Parathyroid adenoma (tissue), 2 donors: Measurements from ENCODE around the gene PPP1R1A.

ENCODE experiments used
- H2AFZ ChIP-seq: fragments of 300-600 bp; sonication (generic); one replicate; pipeline ENCODE4 v1.7.0; 2017; ENCODE audit warnings: antibody characterized with exemption, mild to moderate bottlenecking
- H3K27ac ChIP-seq: fragments of 300-600 bp; sonication (generic); one replicate; pipeline ENCODE4 v1.7.0; 2017
- H3K27me3 ChIP-seq: fragments of 300-600 bp; sonication (generic); one replicate; pipeline ENCODE4 v1.7.0; 2017; ENCODE audit warnings: low read length; ENCODE audit not compliant: control insufficient read depth, insufficient read depth
- H3K36me3 ChIP-seq: fragments of 300-600 bp; sonication (generic); one replicate; pipeline ENCODE4 v1.7.0; 2017; ENCODE audit warnings: low read length; ENCODE audit not compliant: control insufficient read depth, insufficient read depth
- H3K4me1 ChIP-seq: fragments of 300-600 bp; sonication (generic); one replicate; pipeline ENCODE4 v1.7.0; 2017; ENCODE audit warnings: control low read depth
- H3K4me2 ChIP-seq: fragments of 300-600 bp; sonication (generic); one replicate; pipeline ENCODE4 v1.7.0; 2017; ENCODE audit warnings: low read length
- H3K4me3 ChIP-seq: fragments of 300-600 bp; sonication (generic); one replicate; pipeline ENCODE4 v1.7.0; 2017; ENCODE audit warnings: low read depth, low read length
- H3K79me2 ChIP-seq: fragments of 300-600 bp; sonication (generic); one replicate; pipeline ENCODE4 v1.7.0; 2017; ENCODE audit warnings: control low read depth
- H3K9ac ChIP-seq: fragments of 300-600 bp; sonication (generic); one replicate; pipeline ENCODE4 v1.7.0; 2017; ENCODE audit warnings: mild to moderate bottlenecking
- H3K9me3 ChIP-seq: fragments of 300-600 bp; sonication (generic); one replicate; pipeline ENCODE4 v1.7.0; 2017; ENCODE audit warnings: low read length; ENCODE audit not compliant: control insufficient read depth
- CTCF ChIP-seq: fragments of 300-600 bp; sonication (generic); IDR thresholded peaks from one replicate; pipeline ENCODE4 v1.7.0; 2017; ENCODE audit warnings: antibody characterized with exemption, mild to moderate bottlenecking
- donor health status: primary hyperparathyroidism.

Gene PPP1R1A

GRCh38 chr12:54555670-54556257 lies 32.7 kb downstream of the PPP1R1A start:
- no peak overlapping the region for H3K4me2 ChIP-seq
- TF ChIP-seq CTCF: no peak
- H3K79me2 ChIP-seq: no peaks in the 10 kb centered on the region
- no peak overlapping the region for H2AFZ ChIP-seq
- H3K27me3 ChIP-seq: peaks cover 4% of the 10 kb centered on the region
- no peaks in the 10 kb centered on the region for H3K9me3 ChIP-seq
- H3K36me3 ChIP-seq: no peaks in the 10 kb centered on the region
- H3K27ac ChIP-seq: no peak overlapping the region
- no peak overlapping the region for H3K4me3 ChIP-seq
- H3K4me1 ChIP-seq: peaks cover 5% of the 10 kb centered on the region
- no peak overlapping the region for H3K9ac ChIP-seq

GRCh38 chr12:54549774-54550451 lies 38.5 kb downstream of the PPP1R1A start:
- Histone ChIP-seq H3K36me3 (no peaks in the 10 kb centered on the region), H3K27me3 (no peaks in the 10 kb centered on the region), H3K4me2 (peak overlapping the region; percentile 96), H3K9me3 (no peaks in the 10 kb centered on the region), H3K79me2 (no peaks in the 10 kb centered on the region), H2AFZ (peak overlapping the region; percentile 100), H3K4me1 (peaks cover 9% of the 10 kb centered on the region), H3K4me3 (peak overlapping the region; percentile 59), H3K9ac (no peak overlapping the region), H3K27ac (peak overlapping the region; percentile 38)
- TF ChIP-seq CTCF: no peak

- no peak overlapping the region for H2AFZ ChIP-seq
- peaks cover 9% of the 10 kb centered on the region for H3K4me1 ChIP-seq
- no peak for TF ChIP-seq CTCF
- no peak overlapping the region for H3K4me2 ChIP-seq
- no peaks in the 10 kb centered on the region for H3K79me2 ChIP-seq
- H3K27ac ChIP-seq: no peak overlapping the region
- no peaks in the 10 kb centered on the region for H3K27me3 ChIP-seq
- H3K4me3 ChIP-seq: no peak overlapping the region
- no peaks in the 10 kb centered on the region for H3K36me3 ChIP-seq
- no peak overlapping the region for H3K9ac ChIP-seq
- no peaks in the 10 kb centered on the region for H3K9me3 ChIP-seq
These were observed 41.9 kb downstream of the PPP1R1A start for GRCh38 chr12:54546511-54546910.

- H3K79me2 ChIP-seq: no peaks in the 10 kb centered on the region
- H3K27ac ChIP-seq: no peak overlapping the region
- no peak overlapping the region for H2AFZ ChIP-seq
- H3K4me1 ChIP-seq: peaks cover 1% of the 10 kb centered on the region
- no peak for TF ChIP-seq CTCF
- H3K4me3 ChIP-seq: no peak overlapping the region
- no peaks in the 10 kb centered on the region for H3K9me3 ChIP-seq
- H3K27me3 ChIP-seq: no peaks in the 10 kb centered on the region
- H3K36me3 ChIP-seq: no peaks in the 10 kb centered on the region
- H3K9ac ChIP-seq: no peak overlapping the region
- no peak overlapping the region for H3K4me2 ChIP-seq
These were observed 43.7 kb downstream of the PPP1R1A start for GRCh38 chr12:54544743-54545142.

GRCh38 chr12:54543526-54543925 lies 44.9 kb downstream of the PPP1R1A start:
- Histone ChIP-seq H3K27ac (no peak overlapping the region), H2AFZ (no peak overlapping the region), H3K4me2 (no peak overlapping the region), H3K36me3 (no peaks in the 10 kb centered on the region), H3K27me3 (no peaks in the 10 kb centered on the region), H3K79me2 (no peaks in the 10 kb centered on the region), H3K4me3 (no peak overlapping the region), H3K9me3 (no peaks in the 10 kb centered on the region), H3K4me1 (no peaks in the 10 kb centered on the region), H3K9ac (no peak overlapping the region)
- no peak for TF ChIP-seq CTCF
